Dedifferentiated amniotic fluid mesenchymal stem cell (primary cell): ENCODE measurements around the gene MFSD1.

ENCODE experiments used
- DNase-seq: peaks from one replicate; pipeline ENCODE4 v3.0.0-alpha.2; 2016; ENCODE audit errors: extremely low spot score

The MFSD1 gene

DNA sequence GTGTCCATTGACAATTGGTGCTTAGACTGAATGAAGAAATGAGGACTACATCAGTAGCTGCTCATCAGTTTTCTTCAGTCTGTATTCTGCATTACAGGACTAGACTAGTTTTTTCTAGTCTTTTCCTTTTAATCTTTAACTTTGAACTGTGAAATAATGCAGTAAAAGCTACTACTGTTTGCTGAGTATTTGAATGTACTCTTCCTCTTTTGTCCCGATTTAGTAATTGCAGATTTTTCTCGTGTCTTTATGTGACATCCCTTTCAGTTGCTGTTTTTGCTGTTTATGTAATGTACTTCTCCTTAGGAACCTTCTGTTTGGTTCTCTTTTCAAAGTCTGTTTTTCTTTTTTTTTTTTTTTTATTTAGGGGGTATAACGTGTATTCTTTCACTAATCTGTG is 17.4 kb downstream of the MFSD1 start:
- no peak for DNase-seq

DNA sequence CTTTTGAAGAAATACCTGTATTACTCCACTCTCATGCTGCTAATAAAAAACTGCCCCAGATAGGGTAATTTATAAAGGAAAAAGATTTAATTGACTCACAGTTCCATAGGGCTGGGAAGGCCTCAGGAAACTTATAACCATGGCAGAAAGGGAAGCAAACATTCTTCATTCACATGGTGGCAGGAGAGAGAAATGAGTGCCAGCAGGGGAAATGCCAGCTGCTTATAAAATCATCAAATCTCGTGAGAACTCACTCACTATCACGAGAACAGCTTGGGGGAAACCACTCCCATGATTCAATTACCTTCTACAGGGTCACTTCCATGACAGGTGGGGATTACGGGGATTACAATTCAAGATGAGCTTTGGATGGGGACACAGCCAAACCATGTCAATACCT is 18.7 kb downstream of the MFSD1 start:
- no peak for DNase-seq

DNA sequence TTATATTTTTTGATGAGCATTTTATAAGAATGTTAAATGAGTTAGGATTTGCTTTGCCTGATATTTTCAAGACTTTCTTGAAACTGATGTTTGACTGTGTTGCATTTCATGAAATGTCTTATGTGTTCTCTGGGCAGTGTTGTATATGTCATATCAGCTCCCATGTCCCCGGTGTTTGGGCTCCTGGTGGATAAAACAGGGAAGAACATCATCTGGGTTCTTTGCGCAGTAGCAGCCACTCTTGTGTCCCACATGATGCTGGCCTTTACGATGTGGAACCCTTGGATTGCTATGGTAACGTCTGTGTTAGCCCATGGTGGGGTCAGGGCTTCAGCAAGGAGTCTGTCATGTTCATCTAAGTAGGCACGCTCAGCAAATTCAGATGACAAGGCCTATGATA is 20.0 kb downstream of the MFSD1 start:
- no peak for DNase-seq

- DNase-seq = no peak
Measured at GRCh38 chr3:158823426-158823825, 21.6 kb downstream of the MFSD1 start.

DNA sequence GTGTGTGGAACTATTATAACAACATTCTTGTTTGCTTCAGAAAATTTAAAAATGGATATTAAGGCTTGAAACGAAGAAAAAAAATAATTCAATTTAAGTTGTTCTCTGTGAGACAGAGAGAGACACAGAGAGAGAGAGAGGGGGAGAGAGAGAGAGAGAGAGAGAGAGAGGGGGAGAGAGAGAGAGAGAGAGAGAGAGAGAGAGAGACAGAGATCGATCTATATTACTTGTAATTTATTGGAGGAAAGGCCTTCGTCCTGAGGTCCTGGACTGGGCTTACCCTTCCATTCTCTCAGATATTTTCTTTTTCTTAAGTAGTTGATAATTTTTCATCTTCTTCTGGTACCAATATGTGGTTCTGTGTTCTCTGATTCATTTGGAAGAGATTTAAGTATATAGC is 25.9 kb downstream of the MFSD1 start:
- no peak for DNase-seq

- DNase-seq = no peak
Measured at GRCh38 chr3:158830391-158830790, 28.5 kb downstream of the MFSD1 start.

DNA sequence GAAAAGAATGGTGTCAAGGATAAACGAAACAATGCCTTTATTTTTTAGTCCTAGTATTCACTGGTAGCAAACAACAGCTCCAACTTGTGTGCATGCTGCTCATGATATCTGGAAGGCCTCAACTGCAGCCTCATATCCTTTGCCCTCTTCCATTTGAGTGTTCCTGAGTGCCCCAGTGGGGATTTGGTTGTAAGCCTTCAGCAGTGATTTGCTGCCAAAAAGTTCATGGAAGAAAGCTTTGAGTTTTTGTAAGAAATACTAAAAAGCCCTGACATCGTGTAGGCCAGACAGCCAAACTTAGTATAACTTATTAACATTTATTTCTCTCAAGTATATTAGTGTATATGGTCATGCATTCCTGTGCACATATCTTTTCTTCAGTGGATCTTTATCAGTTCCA is 30.0 kb downstream of the MFSD1 start:
- DNase-seq = no peak

DNA sequence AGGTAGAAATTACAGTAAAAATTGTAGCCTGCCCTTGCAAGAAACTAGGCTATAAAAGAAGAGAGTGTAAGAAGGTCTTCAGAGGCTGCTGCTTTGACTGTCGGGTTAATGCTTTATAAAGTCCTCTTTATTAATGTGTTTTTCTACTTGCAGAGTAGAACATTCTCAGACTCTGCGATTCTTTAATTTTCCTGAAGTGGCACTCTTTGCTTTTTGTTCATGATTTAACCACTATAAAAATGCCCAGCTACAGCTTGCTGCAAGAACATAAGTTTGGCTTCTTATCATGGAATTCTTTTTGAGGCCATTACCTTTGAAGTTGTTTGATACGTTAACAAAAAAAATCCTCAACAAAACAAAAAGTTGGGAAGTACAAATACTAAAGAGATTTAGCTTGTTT is 33.8 kb downstream of the MFSD1 start:
- DNase-seq = no peak

GRCh38 chr3:158836312-158836711 is 34.5 kb downstream of the MFSD1 start:
- no peak for DNase-seq

GRCh38 chr3:158837240-158837639 is 35.4 kb downstream of the MFSD1 start:
- no peak for DNase-seq

DNA sequence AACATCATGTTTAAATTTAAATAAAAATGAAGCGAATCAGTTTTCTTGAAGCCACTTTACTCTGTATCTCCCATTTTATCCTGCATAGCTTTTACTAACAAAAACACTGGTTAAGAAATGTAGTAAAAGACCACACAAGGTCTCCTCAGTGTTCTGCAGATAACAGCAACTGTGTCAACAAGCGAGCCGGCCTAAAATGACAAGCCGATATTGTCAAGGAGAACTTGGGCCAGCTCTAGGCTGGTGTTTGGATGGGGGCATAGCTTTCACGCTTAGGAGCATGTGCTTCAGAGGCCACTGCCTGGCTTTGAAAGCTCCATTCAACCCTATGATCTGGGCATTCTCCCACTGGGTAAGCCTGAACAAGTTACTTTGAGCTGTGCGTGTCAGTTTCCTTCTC is 38.1 kb downstream of the MFSD1 start:
- no peak for DNase-seq

GRCh38 chr3:158841387-158841786 is 39.5 kb downstream of the MFSD1 start:
- DNase-seq = no peak

DNA sequence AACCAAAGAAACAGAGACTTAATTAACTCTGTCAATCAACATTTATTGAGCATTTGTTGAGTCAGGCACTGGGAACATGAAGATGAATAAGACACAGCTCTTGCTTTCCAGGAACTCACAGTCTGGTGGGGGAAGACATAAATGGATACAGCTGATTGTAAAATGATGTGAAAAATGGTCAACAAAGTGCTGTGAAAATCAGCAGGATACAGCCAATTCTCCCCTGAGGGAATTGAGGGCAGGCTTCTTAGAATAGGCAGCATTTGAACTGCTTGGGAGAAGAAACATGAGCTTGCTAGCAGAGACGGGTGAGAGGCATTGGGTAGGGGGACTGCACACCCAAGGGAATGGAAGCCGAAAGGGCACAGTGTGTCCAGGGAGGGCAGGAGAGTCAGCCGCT is 41.1 kb downstream of the MFSD1 start:
- no peak for DNase-seq

DNA sequence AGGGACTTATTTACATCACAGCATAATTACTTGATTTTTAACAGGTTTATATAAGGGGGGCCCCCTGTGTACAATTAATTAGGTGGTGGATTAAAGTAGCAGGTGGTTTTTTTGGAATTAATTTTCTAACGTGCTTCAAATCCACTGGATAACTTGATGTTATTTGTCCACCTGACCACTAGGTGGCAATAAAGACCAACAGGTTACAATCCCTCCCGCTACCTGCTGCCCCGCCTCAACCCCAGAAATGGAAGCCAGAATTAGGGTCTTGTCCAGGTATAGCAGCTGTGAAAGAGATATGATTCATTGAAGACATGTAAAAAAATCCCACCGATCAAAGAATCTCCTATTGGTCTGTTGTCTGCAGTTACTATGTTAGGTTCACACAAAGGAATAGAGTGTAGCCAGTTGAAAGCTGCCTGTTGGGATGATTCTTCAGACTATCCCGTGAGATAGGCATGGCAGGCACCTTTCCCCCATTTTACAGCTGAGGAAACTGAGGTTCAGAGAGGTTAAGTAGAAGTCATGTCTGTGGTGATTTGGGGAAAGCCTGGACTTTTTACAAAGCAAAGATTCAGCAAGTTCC is 44.0 kb downstream of the MFSD1 start:
- DNase-seq = no peak

- DNase-seq = no peak
Measured at GRCh38 chr3:158846803-158847451, 45.1 kb downstream of the MFSD1 start.

DNA sequence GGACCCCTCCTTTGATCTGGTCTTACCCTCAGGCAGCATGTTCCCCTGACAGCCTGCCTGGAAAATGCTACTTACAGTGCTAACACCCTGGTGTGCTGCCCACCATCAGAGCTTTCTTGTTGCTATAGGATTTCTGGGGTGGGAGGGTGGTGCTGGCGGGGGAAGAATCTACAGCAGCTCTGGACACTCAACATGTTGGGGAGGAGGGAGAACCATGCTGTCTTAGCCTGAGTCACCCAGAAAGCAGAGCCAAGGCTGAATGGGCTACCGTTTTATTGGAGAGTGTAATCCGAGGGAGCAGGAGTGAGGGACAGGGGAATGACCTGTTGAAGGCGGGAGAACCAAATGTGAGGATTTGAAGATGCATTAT is 45.6 kb downstream of the MFSD1 start:
- DNase-seq = no peak

DNA sequence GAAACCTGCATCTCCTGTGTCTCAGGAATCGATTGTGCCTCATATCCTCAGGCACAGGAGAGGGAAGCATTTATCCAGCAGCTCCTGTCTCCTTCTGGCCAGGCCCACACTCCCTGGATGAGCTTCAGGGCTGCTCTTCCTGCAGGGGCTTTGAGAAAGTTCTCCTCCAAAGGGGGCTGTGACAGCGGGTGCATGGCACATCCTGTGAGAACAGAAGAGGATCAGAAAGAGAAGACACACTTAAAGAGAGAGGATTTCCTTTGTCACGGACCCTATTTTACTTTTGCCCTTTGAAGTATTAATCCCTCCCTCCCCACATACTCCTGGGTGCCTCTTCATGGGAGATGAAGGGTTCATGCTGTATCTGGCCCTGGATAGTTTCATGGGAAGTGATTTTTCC is 46.0 kb downstream of the MFSD1 start:
- no peak for DNase-seq

DNA sequence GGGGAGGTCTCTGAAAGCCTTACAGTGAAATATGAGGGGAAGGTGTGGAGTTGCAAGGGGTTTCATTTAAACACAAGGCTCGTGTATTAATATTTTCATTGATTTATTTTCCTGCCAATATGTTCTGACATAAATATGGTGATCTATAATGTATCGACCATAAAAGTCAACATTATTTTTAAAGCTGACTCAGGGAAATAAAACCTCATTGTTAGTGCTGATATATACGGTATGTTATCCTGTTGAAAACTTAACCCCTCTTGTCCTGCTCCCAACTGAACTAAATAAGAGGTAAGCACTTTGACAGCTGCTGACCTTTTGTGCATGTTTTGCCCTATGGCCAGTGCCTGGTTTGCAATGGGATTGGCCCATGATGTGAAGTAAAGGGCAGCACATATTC is 47.9 kb downstream of the MFSD1 start:
- DNase-seq = no peak

DNA sequence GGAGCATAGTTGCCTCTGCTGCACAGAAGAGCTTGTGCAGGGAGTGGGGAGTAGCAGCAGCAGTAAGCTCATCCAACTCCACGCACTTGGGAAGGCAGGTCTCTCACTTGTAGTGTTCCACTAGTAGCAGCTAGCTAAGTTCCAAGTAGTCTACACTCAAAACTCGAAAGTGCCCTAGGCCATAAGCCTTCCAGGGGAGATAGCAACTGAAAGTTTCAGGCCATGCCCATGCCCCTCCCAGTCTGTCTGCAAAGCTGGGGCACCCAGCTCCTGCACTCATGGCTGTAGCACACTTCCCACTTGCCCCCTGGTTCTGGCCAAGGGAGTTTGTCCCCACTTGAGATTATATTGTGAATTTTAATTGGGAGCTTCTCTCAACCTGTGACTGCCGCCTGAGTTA is 57.5 kb downstream of the MFSD1 start:
- DNase-seq = no peak

- DNase-seq = no peak
Measured at GRCh38 chr3:158863247-158863646, 61.4 kb downstream of the MFSD1 start.

- no peak for DNase-seq
Measured at GRCh38 chr3:158864492-158864891, 62.6 kb downstream of the MFSD1 start.

GRCh38 chr3:158875700-158876099 is 73.8 kb downstream of the MFSD1 start:
- no peak for DNase-seq
